Measurements from ENCODE around the gene LRP8. TPM values are rescaled to one million over a fixed set of nuclear protein-coding genes. Genes with fewer than 3 reads are reported as not detected.

Gene LRP8
- total and polyA plus RNA-seq, 2 of the 4 experiments (the other 2 are of a cell fraction), result 12.0 to 12.1 TPM

DNA sequence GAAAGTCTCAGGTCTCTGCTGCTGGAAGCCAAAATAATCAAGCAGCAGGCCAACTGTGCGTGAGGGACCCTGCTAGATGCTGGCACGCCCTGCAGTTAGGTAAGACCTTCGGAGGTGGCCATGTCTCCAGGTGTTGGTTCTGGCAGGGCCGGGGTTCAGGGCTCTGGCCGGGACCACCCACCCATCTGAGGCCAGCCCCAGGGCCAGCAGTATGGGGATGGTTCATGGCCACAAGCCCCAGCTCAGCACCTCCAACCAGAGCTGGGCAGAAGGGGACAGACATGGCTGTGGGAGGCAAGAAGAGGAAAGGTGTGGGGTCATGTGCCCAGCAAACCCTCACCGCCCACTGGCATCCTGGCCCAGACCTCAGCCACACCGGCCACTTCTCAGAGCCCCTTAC lies 23.3 kb downstream of the LRP8 start:
- in situ Hi-C loops (cut with MboI; ENCODE audit: low sequenced_read_pairs), result no loop called here
- POLR2A ChIA-PET (ENCODE audit: unreplicated experiment), result no interaction called here

More for the DNA sequence above, 23.3 kb downstream of the LRP8 start:
- Histone ChIP-seq H2BK15ac (ENCODE audit: low read depth, low read length) (no peak overlapping the region), H3K18ac (ENCODE audit: low read depth, low read length) (no peak overlapping the region), H3K79me1 (ENCODE audit: low read depth in 1 of 2, low read length in 2 of 2) (peaks cover 0 to 5% of the 10 kb centered on the region in 2 experiments; a peak in 2 of 4 replicates), H3K9ac (ENCODE audit: low read depth, low read length) (no peak overlapping the region), H3K9me1 (ENCODE audit: insufficient read depth, low read length) (0 out of 2 replicates have a peak, but pooled peaks cover 9% of the 10 kb centered on the region), H2AK9ac (replicated peaks; ENCODE audit: low read depth, low read length, poor library complexity) (peak overlapping the region; percentile 32), H2BK5ac (ENCODE audit: low read depth, low read length, poor library complexity, severe bottlenecking) (no peak overlapping the region), H2BK120ac (ENCODE audit: low read depth, low read length) (no peak overlapping the region), H2BK20ac (ENCODE audit: low read depth, low read length) (no peak overlapping the region), H3K9me3 (ENCODE audit: control insufficient read depth, insufficient read depth, low read length) (no peaks in the 10 kb centered on the region), H3K4me3 (ENCODE audit: insufficient read depth, low read depth, low read length) (no peak overlapping the region), H3K56ac (ENCODE audit: extremely low read depth, insufficient read depth, low read length) (no peak overlapping the region), H3K27ac (ENCODE audit: insufficient read depth, low read length) (no peak overlapping the region), H4K20me1 (ENCODE audit: insufficient read depth, low read length) (peaks cover 2% of the 10 kb centered on the region), H4K5ac (ENCODE audit: low read depth, low read length) (no peak overlapping the region), H4K8ac (ENCODE audit: low read depth in 2 of 2, low read length in 2 of 2) (no peak overlapping the region), H3K27me3 (ENCODE audit: control insufficient read depth, insufficient read depth, low read length) (no peaks in the 10 kb centered on the region), H3K14ac (replicated peaks; ENCODE audit: low read depth, low read length) (no peak overlapping the region), H2AFZ (replicated peaks; ENCODE audit: low read length, poor library complexity) (peak overlapping the region; percentile 25), H3K4ac (ENCODE audit: low read depth, low read length) (no peak overlapping the region), H3K36me3 (ENCODE audit: control insufficient read depth, insufficient read depth, low read length) (no peaks in the 10 kb centered on the region), H2AK5ac (ENCODE audit: low read depth, low read length) (no peak overlapping the region), H4K91ac (ENCODE audit: insufficient read depth, low read depth, low read length) (no peak overlapping the region), H3K4me2 (ENCODE audit: low read depth, low read length) (no peak overlapping the region), H3K4me1 (ENCODE audit: control insufficient read depth, insufficient read depth, low read length) (peaks cover 3% of the 10 kb centered on the region; the same call in 1 of the 2 replicates), H3K23ac (ENCODE audit: low read depth, low read length) (no peak overlapping the region)
- BruUV-seq (replicated peaks), result no TSS peak
- dilution Hi-C loops (cut with HindIII; ENCODE audit: low sequenced_read_pairs, unreplicated experiment) (no loop called here), intact Hi-C loops (cut with micrococcal nuclease) (no loop called here)
- TF ChIP-seq RFX5 (IDR thresholded peaks at IDR 0.05; ENCODE audit: low read depth, low read length) (no peak), MXI1 (IDR thresholded peaks at IDR 0.05; ENCODE audit: borderline replicate concordance, low read depth, low read length) (no peak), USF2 (IDR thresholded peaks at IDR 0.05; ENCODE audit: low read depth, low read length) (no peak), CTCF (conservative IDR thresholded peaks at IDR 0.05; ENCODE audit: low read depth, low read length) (no peak), MAFK (IDR thresholded peaks at IDR 0.05; ENCODE audit: low read depth, low read length) (no peak), RCOR1 (IDR thresholded peaks at IDR 0.05; ENCODE audit: insufficient replicate concordance, low read length) (no peak), SMC3 (IDR thresholded peaks at IDR 0.05; ENCODE audit: low read depth, low read length) (no peak), CEBPB (IDR thresholded peaks at IDR 0.05; ENCODE audit: low read depth, low read length) (no peak), RAD21 (IDR thresholded peaks at IDR 0.05; ENCODE audit: low read length) (no peak), MAZ (IDR thresholded peaks at IDR 0.05; ENCODE audit: borderline replicate concordance, low read depth, low read length) (no peak), POLR2A (IDR thresholded peaks at IDR 0.05; ENCODE audit: low read depth, low read length) (no peak), FOS (IDR thresholded peaks at IDR 0.05; ENCODE audit: low read depth, low read length) (no peak), BHLHE40 (IDR thresholded peaks at IDR 0.05; ENCODE audit: low read depth, low read length) (no peak), CHD1 (IDR thresholded peaks at IDR 0.05; ENCODE audit: low read depth, low read length) (no peak), NFE2L2 (IDR thresholded peaks at IDR 0.05; ENCODE audit: low read depth, low read length) (no peak)
- TF ChIP-seq, protein P1, sequence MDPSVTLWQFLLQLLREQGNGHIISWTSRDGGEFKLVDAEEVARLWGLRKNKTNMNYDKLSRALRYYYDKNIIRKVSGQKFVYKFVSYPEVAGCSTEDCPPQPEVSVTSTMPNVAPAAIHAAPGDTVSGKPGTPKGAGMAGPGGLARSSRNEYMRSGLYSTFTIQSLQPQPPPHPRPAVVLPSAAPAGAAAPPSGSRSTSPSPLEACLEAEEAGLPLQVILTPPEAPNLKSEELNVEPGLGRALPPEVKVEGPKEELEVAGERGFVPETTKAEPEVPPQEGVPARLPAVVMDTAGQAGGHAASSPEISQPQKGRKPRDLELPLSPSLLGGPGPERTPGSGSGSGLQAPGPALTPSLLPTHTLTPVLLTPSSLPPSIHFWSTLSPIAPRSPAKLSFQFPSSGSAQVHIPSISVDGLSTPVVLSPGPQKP (IDR thresholded peaks at IDR 0.05; ENCODE audit: borderline replicate concordance, low read depth, low read length), result no peak
- CTCF ChIA-PET, result no interaction called here
- ATAC-seq (ENCODE audit: low read depth), result no peak
- DNase-seq, result no peak
- WGBS, 2 experiments (ENCODE audit: extremely low coverage in 2 of 2, insufficient read length in 1 of 2), result no CpG with 5 or more reads among the region's 7 CpGs

Data from IMR-90 (cell line).